TTC549 (cell line): Measurements from ENCODE around the gene STK32B.
"Not testable (repeated sequence)": the region's sequence is repeated elsewhere in the genome, so short reads cannot be mapped to it uniquely, and the experiment has no call there.

Source experiments
- FAIRE-seq: peaks from 2 replicates; lab custom pipeline; 2012; peaks lifted over from hg19 to GRCh38; lab: Jason Lieb, UNC

The STK32B gene

GRCh38 chr4:5030927-5031326, 20.4 kb upstream of the STK32B start:
- no peak for FAIRE-seq

- no peak for FAIRE-seq
Observed at GRCh38 chr4:5032813-5033212, 18.5 kb upstream of the STK32B start.

GRCh38 chr4:5033281-5033841, 17.9 kb upstream of the STK32B start:
- FAIRE-seq = no peak

- FAIRE-seq = no peak
Observed at GRCh38 chr4:5034206-5034605, 17.1 kb upstream of the STK32B start.

- FAIRE-seq = no peak
Observed at GRCh38 chr4:5036239-5036638, 15.0 kb upstream of the STK32B start.

- FAIRE-seq = no peak
Observed at GRCh38 chr4:5037553-5038551, 13.4 kb upstream of the STK32B start.

DNA sequence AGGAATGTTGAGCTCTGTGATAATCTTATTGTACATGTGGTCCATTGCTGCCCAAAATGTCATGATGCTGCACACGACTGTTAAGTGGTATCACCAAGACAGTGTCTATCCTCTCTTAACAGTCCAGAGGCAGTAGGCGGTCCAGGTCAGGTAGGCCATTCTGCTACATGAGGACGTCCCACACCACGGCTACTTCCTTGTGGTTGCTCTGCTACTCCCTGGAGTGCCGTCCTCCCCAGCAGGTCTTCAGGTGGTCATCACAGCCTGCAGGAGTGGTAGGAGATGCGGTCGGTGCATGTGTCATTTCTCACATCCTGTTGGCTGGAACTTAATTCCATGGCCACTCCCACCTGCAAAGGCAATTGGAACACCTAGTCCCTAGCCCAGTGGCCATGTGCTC, 11.5 kb upstream of the STK32B start:
- no peak for FAIRE-seq

- FAIRE-seq = no peak
Observed at GRCh38 chr4:5040856-5041620, 10.2 kb upstream of the STK32B start.

GRCh38 chr4:5041699-5042098, 9.6 kb upstream of the STK32B start:
- FAIRE-seq = no peak

DNA sequence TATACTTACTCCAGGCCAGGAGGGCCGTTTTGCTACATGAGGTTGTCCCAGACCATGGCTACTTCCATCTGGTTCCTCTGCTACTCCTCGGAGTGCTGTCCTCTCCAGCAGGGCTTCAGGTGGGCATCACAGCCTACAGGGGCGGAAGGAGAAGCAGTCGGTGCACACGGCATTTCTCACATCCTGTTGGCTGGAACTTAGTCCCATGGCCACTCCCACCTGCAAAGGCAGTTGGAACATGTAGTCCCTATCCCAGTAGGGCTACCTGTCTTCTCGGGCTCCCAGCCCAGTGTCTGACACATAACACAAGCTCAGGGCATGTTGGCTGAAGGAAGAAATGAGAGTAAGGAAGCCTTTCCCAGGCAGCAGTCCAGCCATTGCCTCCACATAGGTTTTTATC, 7.7 kb upstream of the STK32B start:
- FAIRE-seq = no peak

GRCh38 chr4:5044341-5044740, 6.9 kb upstream of the STK32B start:
- FAIRE-seq = no peak

- FAIRE-seq = no peak
Observed at GRCh38 chr4:5045097-5045496, 6.2 kb upstream of the STK32B start.

GRCh38 chr4:5048721-5049120, 2.6 kb upstream of the STK32B start:
- FAIRE-seq = no peak

- FAIRE-seq = no peak
Observed at GRCh38 chr4:5050520-5051277, 581 bp upstream of the STK32B start.

GRCh38 chr4:5052204-5052702, 973 bp downstream of the STK32B start:
- FAIRE-seq = no peak

DNA sequence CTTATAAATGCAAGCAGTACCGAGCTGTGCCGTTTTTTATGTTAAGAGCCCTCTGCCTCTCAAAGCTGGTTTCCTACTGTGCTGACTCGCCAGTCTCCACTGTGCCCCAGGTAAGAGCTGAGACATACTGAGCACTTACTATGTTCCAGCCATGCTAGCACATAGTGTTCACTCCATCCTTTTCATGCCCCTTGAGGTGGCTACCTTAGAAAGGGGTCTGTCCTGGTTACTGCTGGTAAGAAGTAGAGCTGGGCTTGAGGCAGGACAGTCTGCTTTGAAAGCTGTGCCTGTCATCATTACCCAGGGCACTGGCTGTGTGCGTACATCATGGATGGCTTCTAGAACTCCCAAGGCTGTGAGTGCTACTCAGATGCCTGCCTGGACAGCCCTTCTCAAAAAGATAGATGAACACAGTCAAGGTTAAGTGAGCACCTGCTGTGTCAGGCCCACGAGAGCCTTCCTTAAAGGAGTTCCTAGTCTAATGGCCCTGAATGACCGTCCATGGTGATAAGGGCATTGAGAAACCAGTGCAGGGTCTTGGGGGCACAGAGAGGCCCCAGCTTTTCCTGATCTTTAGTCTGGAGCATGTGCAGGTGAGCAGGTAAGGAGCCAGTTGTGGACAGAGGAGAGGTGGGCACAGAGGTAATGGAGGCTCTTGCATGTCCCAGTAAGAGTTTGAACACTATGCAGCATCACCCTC, 1.6 kb downstream of the STK32B start:
- no peak for FAIRE-seq

- FAIRE-seq = no peak
Observed at GRCh38 chr4:5054532-5054931, 3.3 kb downstream of the STK32B start.

GRCh38 chr4:5055411-5055810, 4.1 kb downstream of the STK32B start:
- no peak for FAIRE-seq

DNA sequence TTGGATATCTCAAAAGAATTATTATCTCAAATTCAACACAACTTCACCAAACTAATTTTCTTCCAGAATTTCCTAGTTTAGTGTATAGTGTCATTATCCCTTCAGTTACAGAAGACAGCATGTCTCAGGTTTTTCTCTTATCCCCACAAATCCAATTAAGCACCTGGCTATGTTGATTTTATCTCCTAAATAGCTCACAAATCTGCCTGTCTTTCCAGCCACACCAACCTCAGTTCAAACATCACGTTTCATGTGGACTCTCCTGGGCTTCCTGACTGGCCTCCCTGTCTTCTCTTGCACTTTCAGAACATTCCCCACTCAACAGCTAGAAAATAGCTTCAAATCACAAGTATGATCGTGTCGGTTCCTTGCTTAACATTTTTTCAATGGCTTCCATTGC, 14.8 kb downstream of the STK32B start:
- FAIRE-seq = no peak

DNA sequence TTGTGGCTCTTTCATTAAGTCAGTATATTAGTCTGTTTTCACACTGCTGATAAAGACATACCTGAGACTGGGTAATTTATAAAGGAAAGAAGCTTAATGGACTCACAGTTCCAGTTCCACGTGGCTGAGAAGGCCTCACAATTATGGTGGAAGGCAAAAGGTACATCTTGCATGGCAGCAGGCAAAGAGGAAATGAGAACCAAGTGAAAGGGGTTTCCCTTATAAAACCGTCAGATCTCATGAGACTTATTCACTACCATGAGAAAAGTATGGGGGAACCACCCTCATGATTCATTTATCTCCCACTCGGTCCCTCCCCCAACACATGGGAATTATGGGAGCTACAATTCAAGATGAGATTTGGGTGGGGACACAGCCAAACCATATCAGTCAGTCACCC, 15.7 kb downstream of the STK32B start:
- not testable (repeated sequence) for FAIRE-seq

- FAIRE-seq = no peak
Observed at GRCh38 chr4:5067908-5068307, 16.6 kb downstream of the STK32B start.
